H4 (cell line): Measurements from ENCODE around the gene PKMYT1. TPM values are rescaled to one million over a fixed set of nuclear protein-coding genes. Genes with fewer than 3 reads are reported as not detected.
"Not testable (repeated sequence)": the region's sequence is repeated elsewhere in the genome, so short reads cannot be mapped to it uniquely, and the experiment has no call there.

Source experiments
- DNase-seq: peaks from one replicate; pipeline ENCODE4 v3.0.0-alpha.2; 2015; ENCODE audit warnings: low spot score
- total RNA-seq: library from RNA; depleted of rRNA; stranded (reverse); fragments of >200 nt; shearing (Covaris generic); gene quantifications from 2 replicates; pipeline ENCODE4 v1.2.3, GENCODE V29; 2014; rRNA removed

The PKMYT1 gene
- total RNA-seq, 1 experiment from 2014 or later = 19.9 TPM

DNA sequence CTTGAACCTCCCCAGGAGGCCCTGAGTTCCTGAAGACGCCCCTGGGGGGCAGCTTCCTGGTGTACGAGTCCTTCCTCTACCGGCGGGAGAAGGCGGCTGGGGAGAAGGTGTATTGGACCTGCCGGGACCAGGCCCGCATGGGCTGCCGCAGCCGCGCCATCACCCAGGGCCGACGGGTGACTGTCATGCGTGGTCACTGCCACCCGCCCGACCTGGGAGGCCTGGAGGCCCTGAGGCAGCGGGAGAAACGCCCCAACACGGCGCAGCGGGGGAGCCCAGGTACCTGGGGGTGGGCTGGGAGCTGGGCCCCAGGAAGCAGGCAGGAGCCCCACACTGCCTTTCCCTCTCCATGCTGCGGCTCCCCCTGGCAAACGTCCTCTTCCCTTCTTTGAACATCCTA is 46.5 kb downstream of the PKMYT1 start:
- DNase-seq = no peak

DNA sequence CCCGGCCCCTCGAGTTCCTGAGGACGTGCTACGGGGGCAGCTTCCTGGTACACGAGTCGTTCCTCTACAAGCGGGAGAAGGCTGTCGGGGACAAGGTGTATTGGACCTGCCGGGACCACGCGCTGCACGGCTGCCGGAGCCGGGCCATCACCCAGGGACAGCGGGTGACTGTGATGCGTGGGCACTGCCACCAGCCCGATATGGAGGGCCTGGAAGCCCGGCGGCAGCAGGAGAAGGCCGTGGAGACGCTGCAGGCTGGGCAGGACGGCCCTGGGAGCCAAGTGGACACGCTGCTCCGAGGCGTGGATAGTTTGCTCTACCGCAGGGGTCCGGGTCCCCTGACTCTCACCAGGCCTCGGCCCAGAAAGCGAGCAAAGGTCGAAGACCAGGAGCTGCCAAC is 47.1 kb downstream of the PKMYT1 start:
- DNase-seq = no peak

DNA sequence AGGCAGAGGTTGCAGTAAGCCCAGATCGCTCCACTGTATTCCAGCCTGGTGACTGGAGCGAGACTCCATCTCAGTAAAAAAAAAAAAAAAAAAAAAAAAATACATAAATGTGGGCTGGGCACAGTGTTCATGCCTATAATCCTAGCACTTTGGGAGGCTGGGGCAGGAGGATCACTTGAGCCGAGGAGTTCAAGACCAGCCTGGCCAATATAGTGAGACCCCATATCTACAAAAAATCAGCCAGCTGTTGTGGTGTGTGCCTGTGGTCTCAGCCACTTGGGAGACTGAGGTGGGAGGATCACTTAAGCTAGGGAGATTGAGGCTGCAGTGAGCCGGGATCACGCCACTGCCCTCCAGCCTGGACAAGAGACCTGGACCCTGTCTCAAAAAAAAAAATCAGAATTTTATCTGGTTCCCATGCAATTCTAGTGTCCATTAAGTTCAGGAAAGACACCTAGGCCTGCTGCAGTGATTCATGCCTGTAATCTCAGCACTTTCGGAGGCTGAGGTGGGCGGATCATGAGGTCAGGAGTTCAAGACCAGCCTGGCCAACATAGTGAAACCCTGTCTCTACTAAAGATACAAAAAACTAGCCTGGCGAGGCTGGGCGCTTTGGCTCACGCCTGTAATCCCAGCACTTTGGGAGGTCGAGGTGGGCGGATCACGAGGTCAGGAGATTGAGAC is 48.9 kb downstream of the PKMYT1 start:
- DNase-seq = not testable (repeated sequence)

DNA sequence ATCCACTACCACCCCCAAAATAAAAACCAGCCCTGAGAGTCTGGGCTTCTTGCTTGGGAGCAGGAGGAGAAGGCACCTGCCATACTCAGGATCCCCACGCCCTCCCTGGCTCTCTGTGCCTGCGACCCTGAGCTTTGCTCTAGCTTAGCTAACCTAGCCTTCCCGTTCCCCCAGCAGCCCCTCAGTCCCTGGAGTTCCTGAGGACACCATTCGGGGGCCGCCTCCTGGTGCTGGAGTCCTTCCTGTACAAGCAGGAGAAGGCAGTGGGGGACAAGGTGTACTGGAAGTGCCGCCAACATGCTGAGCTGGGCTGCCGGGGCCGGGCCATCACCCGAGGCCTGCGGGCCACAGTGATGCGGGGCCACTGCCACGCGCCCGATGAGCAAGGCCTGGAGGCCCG is 50.0 kb downstream of the PKMYT1 start:
- no peak for DNase-seq

DNA sequence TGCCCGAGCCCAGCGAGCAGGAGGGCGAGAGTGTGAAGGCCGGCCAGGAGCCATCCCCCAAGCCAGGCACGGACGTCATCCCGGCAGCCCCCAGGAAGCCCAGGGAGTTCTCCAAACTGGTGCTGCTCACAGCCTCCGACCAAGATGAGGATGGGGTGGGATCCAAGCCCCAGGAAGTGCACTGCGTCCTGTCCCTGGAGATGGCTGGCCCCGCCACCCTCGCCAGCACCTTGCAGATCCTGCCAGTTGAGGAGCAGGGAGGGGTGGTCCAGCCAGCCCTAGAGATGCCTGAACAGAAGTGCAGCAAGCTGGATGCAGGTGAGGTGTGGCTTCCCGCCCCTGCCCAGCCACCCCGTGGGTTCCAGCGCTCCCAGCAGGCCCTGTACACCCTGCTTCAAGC is 50.6 kb downstream of the PKMYT1 start:
- no peak for DNase-seq

DNA sequence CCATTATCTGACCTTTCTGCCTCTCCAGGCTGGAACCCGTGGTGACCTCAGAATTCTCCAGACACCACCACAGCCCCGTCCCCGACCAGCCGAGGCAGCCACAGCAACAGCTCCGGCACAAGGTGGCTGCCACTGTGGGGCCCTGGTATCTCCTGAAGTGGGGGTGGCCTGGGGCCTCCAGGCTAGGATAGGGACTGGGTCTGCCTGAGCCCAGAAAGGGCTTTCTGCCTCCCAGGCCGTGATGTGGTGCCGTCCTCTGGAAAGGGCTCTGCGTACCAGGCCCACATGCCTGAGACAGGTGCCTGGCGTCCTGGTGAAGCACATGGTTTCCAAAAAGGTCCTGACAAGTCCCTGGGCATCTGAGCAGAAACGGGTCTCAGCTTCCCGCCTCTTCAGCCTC is 51.5 kb downstream of the PKMYT1 start:
- DNase-seq = no peak

DNA sequence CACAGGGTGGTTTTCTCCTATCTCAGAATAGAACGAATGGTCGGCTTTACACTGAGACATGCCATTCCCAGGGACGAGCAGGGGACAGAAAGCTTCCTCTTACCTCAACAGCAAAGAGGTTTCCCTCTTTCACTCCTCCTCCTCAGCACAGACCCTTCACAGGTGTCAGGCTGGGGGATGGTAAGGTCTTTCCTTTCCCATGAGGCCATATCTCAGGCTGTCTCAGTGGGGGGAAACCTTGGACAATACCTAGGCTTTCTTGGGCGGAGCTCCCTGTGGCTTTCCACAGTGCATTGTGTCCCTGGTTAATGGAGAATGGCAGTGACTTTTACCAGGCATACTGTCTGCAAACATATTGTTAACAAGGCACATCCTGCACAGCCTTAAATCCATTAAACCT is 52.1 kb downstream of the PKMYT1 start:
- not testable (repeated sequence) for DNase-seq

DNA sequence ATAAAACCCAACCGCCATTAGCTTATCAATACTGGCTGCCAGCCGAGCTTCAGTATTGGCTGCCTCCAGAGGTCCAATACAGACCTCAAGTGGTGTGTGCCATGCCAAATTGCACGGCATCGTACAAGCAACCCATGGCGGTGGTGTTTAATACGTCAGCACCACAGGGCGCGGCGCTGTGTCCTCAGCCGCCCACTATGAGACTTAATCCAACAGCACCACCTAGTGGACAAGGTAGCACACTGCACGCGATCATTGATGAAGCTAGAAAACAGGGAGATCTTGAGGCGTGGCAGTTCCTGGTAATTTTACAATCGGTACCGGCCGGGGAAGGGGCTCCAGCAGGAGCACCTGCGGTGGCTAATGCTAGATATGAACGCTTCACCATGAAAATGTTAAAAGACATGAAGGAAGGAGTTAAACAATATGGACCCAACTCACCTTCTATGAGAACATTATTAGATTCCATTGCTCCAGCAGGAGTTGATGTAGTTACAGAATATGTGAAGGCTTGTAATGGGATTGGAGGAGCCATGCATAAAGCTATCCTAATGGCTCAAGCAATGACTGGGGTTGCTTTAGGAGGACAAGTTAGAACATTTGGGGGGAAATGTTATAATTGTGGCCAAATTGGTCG is 53.1 kb downstream of the PKMYT1 start:
- DNase-seq = peak; percentile 83

DNA sequence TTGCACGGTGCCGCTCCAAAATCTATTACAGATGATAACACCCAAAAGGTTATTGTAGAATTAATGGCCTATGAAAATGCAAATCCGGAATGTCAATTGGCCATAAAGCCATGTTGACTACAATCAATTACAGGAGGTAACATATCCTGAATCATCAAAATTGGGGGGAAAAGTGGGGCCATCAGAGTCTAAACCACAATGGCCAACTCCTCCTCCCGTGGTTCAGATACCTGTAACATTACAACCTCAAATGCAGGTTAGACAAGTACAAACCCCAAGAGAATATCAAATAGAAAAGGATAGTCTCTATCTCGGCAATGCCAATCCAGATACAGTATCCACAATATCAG is 53.6 kb downstream of the PKMYT1 start:
- DNase-seq = no peak

DNA sequence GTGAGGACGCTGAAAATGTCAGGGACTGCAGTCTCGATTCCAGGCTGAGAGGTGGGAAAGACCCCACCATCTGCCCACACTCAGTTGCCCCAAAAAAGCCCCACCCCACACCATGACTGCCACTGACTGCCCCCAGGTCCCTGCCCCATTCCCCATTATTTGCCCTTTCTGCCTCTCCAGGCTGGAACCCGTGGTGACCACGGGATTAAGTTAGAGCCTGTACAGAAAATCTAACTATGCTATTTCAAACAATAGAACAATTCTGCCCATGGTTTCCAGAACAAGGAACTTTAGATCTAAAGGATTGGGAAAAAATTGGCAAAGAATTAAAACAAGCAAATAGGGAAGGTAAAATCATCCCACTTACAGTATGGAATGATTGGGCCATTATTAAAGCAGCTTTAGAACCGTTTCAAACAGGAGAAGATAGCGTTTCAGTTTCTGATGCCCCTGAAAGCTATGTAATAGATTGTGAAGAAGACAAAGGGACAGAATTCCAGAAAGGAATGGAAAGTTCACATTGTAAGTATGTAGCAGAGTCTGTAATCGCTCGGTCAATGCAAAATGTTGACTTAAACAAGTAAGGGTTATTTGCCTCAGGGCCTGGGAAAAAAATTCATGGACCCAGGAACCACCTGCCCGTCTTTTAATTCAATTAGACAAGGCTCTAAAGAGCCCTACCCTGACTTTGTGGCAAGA is 54.1 kb downstream of the PKMYT1 start:
- DNase-seq = no peak

DNA sequence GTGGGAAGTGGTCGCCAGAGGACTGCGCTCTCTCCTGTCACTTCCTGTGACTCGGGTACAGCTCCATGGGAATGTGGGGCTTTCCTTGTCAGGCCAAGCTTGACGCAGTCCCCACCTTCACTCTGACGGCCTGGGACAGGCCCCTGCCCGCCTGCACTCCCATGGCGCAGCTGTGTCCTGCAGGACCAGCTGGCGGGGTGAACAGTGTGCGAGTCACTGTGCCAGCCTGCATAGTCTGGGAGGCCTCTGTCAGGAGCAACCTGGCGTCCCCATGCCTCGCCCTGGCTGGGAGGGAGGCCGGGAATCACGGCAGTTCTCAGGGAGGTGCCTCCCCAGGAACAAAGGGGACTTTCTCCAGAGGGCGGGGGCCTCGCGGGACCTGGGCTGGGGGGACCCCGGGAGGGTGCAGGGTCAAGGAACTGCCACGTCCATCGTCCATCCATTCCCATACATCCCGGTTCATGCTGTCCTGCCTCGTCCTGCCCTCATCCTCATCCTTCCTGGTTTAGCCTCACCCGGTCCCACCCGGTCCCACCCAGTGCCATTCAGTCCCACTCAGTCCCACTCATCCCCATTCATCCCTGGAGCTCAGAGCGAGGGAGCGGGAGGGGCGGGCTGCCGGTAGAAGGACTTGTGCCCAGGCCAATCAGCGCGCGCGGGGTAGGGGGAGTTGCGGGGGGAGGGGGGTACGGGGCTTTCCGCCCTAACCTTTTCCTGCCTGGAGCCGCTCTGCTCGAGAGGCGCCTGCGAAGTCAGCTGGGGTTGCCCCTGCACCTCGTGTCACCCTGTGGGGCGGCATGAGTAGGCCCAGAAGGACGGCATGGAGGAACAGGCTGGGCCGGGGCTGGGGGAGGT is 55.1 kb downstream of the PKMYT1 start:
- no peak for DNase-seq

DNA sequence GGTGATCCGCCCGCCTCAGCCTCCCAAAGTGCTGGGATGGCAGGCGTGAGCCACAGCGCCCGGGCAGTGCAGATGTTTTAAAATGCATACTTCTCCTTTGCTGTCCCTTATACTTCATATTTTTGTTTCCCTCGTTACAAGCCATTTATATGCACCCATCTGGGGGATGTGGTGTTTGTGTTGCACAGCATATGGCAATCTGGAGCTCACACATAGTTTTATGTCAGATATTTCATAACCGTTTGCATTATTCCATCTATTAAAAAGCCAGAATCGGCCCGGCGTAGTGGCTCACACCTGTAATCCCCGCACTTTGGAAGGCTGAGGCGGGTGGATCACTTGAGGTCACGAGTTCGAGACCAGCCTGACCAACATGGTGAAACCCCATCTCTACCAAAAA is 56.8 kb downstream of the PKMYT1 start:
- no peak for DNase-seq

Other genes with a start within 250 kb of the PKMYT1 start
- 16.1 and 19.2 TPM in 2 replicates for gene SRRM2, start 227.8 kb downstream of the PKMYT1 start, total RNA-seq
- 495 and 562 TPM in 2 replicates for gene ELOB, start 203.2 kb downstream of the PKMYT1 start, total RNA-seq
- 0.10 TPM in 1 of 2 replicates, not detected in the other for gene PRSS33, start 192.9 kb downstream of the PKMYT1 start, total RNA-seq
- gene PRSS41, start 182.0 kb downstream of the PKMYT1 start, total RNA-seq = not detected in 2 replicates
- gene PRSS21, start 163.2 kb downstream of the PKMYT1 start, total RNA-seq = not detected in 2 replicates
- 0.14 TPM in 1 of 2 replicates, not detected in the other for gene ZG16B, start 150.1 kb downstream of the PKMYT1 start, total RNA-seq
- not detected in 2 replicates for gene PRSS22, start 122.3 kb downstream of the PKMYT1 start, total RNA-seq
- gene FLYWCH2, start 97.2 kb downstream of the PKMYT1 start, total RNA-seq = 57.3 and 77.7 TPM in 2 replicates
- 9.1 and 13.1 TPM in 2 replicates for gene FLYWCH1, start 68.5 kb downstream of the PKMYT1 start, total RNA-seq
- 6.0 and 11.0 TPM in 2 replicates for gene KREMEN2, start 16.2 kb downstream of the PKMYT1 start, total RNA-seq
- 14.4 and 17.9 TPM in 2 replicates for gene PAQR4, start 11.1 kb downstream of the PKMYT1 start, total RNA-seq
- not detected in 2 replicates for gene CLDN9, start 32.5 kb upstream of the PKMYT1 start, total RNA-seq
- gene CLDN6, start 37.7 kb upstream of the PKMYT1 start, total RNA-seq = 2.0 TPM in 1 of 2 replicates, not detected in the other
- 312 and 417 TPM in 2 replicates for gene TNFRSF12A, start 39.9 kb upstream of the PKMYT1 start, total RNA-seq
- 64.6 and 93.1 TPM in 2 replicates for gene HCFC1R1, start 43.5 kb upstream of the PKMYT1 start, total RNA-seq
- 43.5 and 48.2 TPM in 2 replicates for gene THOC6, start 43.6 kb upstream of the PKMYT1 start, total RNA-seq
- gene BICDL2, start 56.5 kb upstream of the PKMYT1 start, total RNA-seq = 0.25 TPM in 1 of 2 replicates, not detected in the other
- 0.87 and 0.94 TPM in 2 replicates for gene MMP25, start 66.1 kb upstream of the PKMYT1 start, total RNA-seq
- gene IL32, start 85.2 kb upstream of the PKMYT1 start, total RNA-seq = 15.8 and 24.1 TPM in 2 replicates
- gene ZSCAN10, start 118.8 kb upstream of the PKMYT1 start, total RNA-seq = not detected in 2 replicates
- gene ZNF205, start 132.1 kb upstream of the PKMYT1 start, total RNA-seq = 5.2 and 8.6 TPM in 2 replicates
- 2.0 and 3.9 TPM in 2 replicates for gene ZNF213, start 154.6 kb upstream of the PKMYT1 start, total RNA-seq
- 0.81 TPM in 1 of 2 replicates, not detected in the other for gene OR1F1, start 207.8 kb upstream of the PKMYT1 start, total RNA-seq